Measurements from ENCODE around the gene ZBTB3.
"Not testable (repeated sequence)": the region's sequence is repeated elsewhere in the genome, so short reads cannot be mapped to it uniquely, and the experiment has no call there.

ZBTB3 gene

DNA sequence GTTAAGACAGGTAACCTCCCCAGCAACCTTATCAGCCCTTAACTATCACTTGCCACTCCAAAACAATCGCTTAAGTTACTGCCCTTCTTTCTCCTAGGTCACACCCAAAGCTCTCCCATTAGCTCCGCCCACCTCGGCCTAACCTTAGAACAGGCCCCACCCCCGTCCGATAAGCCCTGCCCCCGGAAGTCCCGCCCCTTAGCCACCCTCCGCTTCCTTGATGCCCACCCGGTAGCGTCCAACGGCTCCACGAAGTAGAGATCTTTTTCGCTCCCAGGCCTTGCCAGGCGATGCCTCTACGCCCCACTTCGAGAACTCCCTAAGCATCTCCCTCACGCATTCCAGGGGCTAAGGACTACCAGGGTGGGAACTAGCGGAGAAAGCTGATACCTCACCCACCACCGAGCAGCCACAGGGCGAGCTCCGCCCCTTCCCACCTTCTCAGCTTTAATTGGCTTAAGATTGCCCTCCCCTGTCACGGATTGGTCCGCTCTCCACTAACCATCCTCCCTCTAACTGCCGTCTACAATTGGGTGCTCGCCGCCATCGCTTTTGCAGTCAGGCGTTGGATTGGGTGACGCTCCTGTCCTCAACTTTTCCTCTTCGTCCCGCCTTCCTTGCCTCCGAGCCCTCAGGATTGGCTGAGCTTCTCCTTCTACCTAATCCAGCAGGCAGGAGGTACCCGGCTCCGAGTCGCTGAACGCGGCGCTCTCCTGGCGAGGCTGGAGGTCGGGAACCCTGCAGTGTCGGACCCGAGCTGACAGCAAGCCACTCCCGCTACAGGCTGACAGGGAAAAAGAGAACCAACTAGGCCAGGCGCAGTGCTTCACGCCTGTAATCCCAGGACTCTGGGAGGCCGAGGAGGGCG lies at the start of gene ZBTB3:
TSS of gene ZBTB3 (minus strand) at position 425 of the 868 bp plus-strand sequence. CDS start 496 bp downstream, outside the sequence.
- peak; percentile 99 for DNase-seq

DNA sequence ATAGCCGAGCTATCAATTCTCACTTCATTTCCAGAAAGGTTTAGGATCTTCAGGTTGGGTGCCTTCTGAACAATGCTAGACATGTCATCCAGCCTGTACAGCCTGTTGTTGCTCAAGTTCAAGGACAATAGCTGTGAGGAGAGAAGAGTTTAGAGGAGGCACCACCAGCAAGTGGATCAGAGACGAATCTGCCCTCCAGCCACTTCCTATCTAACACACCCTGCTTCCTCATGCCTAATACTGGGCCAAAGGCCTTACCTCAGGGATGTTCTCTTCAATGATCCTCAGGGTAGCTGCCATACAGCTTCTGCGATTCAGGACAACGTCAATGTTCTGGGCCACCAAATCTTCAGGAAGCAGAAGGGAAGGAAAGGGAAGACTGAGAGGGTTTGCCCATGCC lies 47.1 kb upstream of the ZBTB3 start:
- no peak for DNase-seq

DNA sequence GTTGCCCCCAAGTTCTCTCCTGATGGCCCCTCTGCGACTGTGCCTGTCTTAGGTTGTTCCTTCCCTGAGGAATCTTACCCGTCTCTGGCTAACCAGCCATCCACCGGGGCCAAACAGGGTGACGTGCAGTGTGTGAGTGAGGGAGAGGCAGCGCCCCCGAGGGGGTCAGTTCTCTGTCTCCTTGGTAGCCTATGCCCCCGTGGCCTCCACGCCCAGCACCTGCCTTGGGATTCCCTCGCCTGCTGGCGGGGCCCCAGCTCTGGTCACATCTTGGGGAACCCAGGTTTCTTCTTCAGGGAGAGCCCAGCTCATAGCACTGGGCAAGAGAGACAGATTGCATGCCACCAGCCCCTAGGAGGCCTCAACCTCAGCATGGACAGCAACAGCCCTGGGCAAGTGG lies 45.5 kb upstream of the ZBTB3 start:
- no peak for DNase-seq

DNA sequence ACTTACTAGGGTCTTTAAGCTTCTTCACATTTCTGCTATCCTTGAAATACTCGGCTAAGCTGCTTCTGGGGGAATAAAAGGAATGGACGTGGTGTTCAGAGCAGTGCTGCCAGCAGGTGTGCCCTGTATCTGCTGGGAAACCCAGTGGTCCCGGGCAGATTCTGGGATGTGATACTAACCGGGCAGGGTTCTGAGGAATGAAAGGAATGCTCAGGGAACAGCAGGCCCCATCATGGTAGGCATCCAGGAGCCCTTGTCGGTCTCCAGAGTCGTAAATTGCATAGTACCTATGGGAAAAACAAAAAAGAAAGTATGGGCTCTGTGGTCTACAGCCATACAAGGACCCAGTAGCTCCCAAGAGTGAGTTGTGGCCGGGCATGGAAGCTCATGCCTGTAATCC lies 42.3 kb upstream of the ZBTB3 start:
- no peak for DNase-seq

GRCh38 chr11:62794201-62794775 lies 40.3 kb upstream of the ZBTB3 start:
- no peak for DNase-seq

DNA sequence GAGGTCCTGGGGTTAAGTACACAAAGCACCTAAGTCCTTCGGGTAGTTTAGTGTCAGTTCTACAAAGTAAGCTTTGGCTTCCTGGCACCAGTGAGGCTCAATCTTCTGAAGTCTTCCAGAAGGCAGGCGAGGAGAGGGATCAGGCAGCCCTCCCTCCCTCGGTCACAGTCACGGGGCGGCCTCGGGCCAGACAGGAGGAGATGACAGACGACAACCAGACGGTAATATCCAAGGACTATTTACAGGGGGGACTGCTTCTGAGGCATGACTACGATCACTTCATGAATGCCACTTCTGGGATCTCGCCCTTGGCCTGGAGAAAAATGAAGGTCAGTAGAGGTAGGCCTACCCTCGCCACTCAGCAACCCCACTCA lies 38.2 kb upstream of the ZBTB3 start:
- DNase-seq: no peak

DNA sequence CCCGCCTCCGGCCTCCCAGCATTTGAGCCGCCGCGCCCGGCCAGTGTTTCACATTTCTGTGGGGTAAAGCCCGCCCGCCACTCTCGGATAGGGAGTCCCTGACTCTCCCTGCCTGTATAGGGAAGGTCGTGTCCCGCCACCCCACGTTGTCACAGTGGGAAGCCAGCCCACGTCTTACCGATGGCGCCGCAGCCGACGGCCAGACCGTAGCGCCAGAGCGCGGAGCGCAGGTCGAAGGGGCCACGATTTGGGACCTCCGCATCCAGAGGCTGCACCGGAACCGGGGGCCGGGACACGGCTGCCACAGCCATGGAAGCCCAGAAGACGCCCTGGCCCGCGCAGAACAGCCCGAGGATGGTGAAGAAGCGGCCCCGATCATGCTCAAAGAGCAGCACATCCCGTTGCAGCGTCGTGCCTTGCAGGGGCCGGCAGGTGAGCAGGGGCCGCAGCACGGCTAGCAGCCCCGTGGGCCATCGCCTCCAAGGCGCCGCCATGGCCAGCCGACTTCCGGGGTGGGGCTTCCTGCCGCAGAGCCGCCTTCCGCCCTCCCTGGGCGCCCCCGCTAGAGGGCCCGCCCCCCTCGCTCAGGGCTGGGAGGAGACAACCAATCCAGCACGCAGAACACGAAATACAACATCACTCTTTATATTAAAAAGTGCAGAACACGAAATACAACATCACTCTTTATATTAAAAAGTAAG lies 37.7 kb upstream of the ZBTB3 start, which contains the start of gene TMEM223:
TSS of gene TMEM223 (minus strand) at position 506 of the 701 bp plus-strand sequence. CDS start at position 494, 12 bp downstream.
- DNase-seq: peak; percentile 85

- no peak for DNase-seq
Observed at GRCh38 chr11:62789576-62789975, 35.6 kb upstream of the ZBTB3 start.

GRCh38 chr11:62788991-62789390 lies 35.0 kb upstream of the ZBTB3 start:
- no peak for DNase-seq

GRCh38 chr11:62787005-62787759 lies 33.2 kb upstream of the ZBTB3 start, which contains the start of gene TMEM179B:
Gene TMEM179B (plus strand): TSS chr11:62787402. CDS start chr11:62787432, 30 bp downstream.
- DNase-seq: peak; percentile 97

DNA sequence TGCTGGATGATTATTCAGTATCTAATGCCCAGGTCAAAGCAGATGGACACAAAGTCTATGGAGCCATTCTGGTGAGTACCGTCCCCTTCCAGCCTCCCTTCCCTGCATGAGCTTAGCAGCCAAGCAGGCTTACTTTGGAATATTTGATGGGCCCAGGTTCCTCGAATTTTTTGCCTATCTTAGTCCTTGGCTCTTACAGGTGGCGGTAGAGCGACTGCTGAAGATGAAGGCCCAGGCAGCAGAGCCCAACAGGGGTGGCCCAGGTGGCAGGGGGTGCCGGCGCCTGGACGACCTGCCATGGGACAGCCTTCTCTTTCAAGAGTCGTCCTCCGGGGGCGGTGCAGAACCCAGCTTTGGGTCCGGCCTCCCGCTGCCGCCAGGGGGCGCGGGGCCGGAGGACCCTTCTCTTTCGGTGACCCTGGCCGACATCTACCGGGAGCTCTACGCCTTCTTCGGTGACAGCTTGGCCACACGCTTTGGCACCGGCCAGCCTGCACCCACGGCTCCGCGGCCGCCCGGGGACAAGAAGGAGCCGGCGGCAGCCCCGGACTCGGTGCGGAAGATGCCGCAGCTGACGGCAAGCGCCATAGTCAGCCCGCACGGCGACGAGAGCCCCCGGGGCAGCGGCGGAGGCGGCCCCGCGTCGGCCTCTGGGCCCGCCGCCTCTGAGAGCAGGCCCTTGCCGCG lies 32.5 kb upstream of the ZBTB3 start:
- DNase-seq: peak; percentile 87

- no peak for DNase-seq
Observed at GRCh38 chr11:62782753-62783152, 28.8 kb upstream of the ZBTB3 start.

DNA sequence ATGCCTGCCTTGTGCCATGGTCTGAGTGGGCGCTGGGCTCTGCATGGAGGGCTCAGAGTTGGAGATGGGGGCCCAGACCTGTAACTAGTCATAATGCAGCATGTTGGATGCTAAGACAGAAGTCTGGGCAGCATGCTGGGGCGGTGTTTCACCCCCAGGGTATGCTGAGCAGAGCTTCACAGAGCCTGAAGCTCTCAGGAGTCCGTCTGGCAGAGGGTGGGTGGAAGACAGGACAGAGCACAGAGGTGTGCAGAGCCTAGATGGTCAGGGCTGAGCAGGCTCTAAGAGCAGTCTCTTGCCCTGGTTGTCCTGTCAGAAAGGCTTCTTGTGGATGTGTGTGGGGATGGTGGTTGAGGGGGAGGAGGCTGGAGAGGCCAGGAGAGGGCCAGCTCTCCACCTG lies 24.5 kb upstream of the ZBTB3 start:
- DNase-seq: no peak

- DNase-seq: no peak
Observed at GRCh38 chr11:62777389-62777788, 23.4 kb upstream of the ZBTB3 start.

DNA sequence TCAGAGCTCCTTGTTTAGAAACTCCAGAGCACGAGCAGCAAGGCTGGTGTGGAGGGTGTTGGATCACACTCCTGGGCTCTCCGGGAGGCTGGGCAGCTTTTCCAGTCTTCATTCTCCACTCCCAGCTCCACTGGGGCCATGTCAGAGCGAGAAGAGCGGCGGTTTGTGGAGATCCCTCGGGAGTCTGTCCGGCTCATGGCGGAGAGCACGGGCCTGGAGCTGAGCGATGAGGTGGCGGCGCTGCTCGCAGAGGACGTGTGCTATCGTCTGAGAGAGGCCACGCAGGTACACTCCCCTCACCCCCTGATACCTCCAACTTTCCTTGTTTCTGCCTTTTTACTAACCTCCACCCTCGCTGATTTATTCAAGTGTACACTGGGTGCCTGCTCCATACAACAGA lies 21.7 kb upstream of the ZBTB3 start:
- no peak for DNase-seq

- DNase-seq: no peak
Observed at GRCh38 chr11:62774407-62774806, 20.4 kb upstream of the ZBTB3 start.

DNA sequence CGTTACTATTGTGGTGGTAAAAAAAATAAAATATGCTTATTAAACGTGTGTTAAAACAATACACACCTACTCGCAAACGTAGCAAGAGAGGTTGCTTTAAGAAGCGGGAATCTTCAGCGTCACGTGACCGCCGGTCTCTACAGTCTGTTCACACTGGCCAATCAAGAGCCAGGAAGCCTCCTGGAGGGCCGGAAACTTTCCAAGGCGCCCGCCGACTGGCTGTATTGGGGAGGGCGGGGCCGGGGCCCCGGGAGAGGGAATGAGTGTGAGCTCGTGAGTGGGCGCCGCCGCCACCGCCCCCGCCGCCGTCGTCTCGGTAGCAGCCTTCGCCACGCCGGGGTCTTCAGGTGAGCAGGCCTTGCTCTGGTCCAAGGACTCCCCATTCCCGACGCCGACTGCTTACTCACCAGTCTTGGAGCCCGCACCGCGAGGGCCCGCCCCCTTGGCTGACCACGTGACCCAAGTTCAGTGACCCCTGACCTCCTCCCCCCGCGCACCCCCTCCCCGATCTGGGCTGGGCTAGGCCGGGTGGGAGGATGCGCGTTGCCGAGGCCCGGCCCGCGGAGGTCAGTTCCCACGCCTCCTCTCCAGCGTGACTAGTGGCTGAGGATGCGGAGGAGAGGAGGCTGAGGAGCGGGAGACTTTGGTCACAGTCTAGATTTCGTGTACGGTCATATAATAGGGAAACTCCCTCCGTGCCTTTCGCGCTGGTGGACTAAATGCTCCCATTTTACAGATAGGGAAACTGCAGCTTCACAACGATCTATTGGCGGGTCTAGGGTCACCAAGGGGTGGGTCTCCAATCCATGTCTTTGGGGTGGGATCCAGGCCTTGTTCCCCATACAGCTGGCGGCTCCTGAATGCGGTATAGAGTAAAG lies 17.4 kb upstream of the ZBTB3 start, which contains the start of gene TAF6L:
TSS of gene TAF6L (plus strand) at position 253 of the 878 bp plus-strand sequence. CDS start 4,388 bp downstream, outside the sequence.
- DNase-seq: peak; percentile 89

GRCh38 chr11:62770778-62771143 lies 16.8 kb upstream of the ZBTB3 start:
- no peak for DNase-seq

DNA sequence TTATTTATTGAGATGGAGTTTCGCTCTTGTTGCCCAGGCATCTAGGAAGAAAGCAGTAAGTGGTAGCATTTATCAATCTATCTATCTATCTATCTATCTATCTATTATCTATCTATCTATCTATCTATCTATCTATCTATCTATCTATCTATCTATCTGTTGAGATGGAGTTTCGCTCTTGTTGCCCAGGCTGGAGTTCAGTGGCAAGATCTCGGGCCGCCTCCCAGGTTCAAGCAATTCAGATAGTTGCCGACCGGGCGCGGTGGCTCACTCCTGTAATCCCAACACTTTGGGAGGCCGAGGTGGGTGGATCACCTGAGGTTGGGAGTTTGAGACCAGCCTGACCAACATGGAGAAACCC lies 6.9 kb upstream of the ZBTB3 start:
- not testable (repeated sequence) for DNase-seq

DNA sequence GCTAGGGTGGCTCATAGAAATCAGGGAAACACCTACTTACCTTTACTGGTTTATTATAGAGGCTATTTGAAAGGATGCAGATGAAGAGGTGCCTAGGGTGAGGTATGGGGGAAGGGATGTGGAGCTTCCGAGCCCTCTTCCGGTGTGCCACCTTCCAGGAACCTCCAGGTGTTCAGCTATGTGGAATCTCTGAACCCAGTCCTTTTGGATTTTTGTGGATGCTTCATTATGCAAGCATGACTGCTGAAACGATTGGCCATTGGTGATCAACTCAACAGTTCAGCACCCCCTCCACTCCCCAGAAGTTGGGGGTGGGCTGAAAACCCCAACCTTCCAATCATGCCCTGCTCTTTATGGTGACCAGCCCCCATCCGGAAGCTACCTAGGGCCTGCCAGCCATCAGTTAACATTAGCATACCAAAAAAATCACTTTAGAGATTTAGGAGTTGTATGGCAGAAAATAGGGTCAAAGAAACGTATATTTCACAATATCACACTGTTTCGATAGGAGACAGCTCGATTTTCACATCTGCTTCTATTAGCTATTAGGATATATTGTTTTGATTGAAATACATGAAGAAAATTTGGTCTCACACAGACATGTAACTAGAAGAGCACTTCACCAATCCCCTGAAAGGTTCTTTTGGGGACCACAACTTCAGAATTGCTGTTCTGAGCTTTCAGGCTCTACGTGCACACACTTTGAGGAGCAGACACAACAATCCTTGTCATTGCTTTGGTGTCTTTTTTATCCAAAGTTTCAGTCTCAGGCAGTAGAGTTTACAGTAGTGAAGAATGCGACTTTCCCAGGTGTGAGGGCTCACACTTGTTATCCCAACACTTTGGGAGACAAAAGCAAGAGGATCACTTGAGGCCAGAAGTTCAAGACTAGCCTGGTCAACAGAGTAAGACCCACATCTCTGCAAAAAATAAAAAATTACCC lies 4.2 kb upstream of the ZBTB3 start:
- no peak for DNase-seq
